Kidney epithelial cell (primary cell): ENCODE measurements around the gene POLQ. TPM values are rescaled to one million over a fixed set of nuclear protein-coding genes. Genes with fewer than 3 reads are reported as not detected.
"Not testable (repeated sequence)": the region's sequence is repeated elsewhere in the genome, so short reads cannot be mapped to it uniquely, and the experiment has no call there.

ENCODE experiments used
- DNase-seq: peaks from one replicate; pipeline ENCODE4 v3.0.0-alpha.2; 2010; ENCODE audit warnings: low read depth
- H3K27me3 ChIP-seq: 2 replicates; pipeline ENCODE4 v1.6.0; 2011; ENCODE audit warnings: low read length; ENCODE audit not compliant: control insufficient read depth, insufficient read depth
- H3K36me3 ChIP-seq: 2 replicates; pipeline ENCODE4 v1.5.1; 2011; ENCODE audit warnings: low read length; ENCODE audit not compliant: control insufficient read depth, insufficient read depth
- H3K4me3 ChIP-seq: 2 replicates; pipeline ENCODE4 v1.5.1; 2011; ENCODE audit warnings: low read depth, mild to moderate bottlenecking, control low read depth, low read length
- total RNA-seq: library from RNA; depleted of rRNA; stranded (reverse); fragments of >200 nt; gene quantifications from 2 replicates; pipeline ENCODE4 v1.2.3, GENCODE V29; 2015
- TF ChIP-seq, protein P1 (sequence below): IDR thresholded peaks from 2 replicates; pipeline ENCODE4 v1.5.1; 2011; ENCODE audit warnings: mild to moderate bottlenecking, moderate library complexity, low read length, control low read depth, inconsistent platforms; ENCODE audit not compliant: insufficient read depth, poor library complexity, severe bottlenecking

Gene POLQ
- total RNA-seq, 1 donor from 2014 or later, result 2.0 TPM

GRCh38 chr3:121463745-121464144 lies 82.0 kb downstream of the POLQ start:
- Histone ChIP-seq H3K36me3 (no peaks in the 10 kb centered on the region), H3K4me3 (no peak overlapping the region), H3K27me3 (no peaks in the 10 kb centered on the region)
- TF ChIP-seq, protein P1, sequence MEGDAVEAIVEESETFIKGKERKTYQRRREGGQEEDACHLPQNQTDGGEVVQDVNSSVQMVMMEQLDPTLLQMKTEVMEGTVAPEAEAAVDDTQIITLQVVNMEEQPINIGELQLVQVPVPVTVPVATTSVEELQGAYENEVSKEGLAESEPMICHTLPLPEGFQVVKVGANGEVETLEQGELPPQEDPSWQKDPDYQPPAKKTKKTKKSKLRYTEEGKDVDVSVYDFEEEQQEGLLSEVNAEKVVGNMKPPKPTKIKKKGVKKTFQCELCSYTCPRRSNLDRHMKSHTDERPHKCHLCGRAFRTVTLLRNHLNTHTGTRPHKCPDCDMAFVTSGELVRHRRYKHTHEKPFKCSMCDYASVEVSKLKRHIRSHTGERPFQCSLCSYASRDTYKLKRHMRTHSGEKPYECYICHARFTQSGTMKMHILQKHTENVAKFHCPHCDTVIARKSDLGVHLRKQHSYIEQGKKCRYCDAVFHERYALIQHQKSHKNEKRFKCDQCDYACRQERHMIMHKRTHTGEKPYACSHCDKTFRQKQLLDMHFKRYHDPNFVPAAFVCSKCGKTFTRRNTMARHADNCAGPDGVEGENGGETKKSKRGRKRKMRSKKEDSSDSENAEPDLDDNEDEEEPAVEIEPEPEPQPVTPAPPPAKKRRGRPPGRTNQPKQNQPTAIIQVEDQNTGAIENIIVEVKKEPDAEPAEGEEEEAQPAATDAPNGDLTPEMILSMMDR, result no peak
- DNase-seq, result no peak

DNA sequence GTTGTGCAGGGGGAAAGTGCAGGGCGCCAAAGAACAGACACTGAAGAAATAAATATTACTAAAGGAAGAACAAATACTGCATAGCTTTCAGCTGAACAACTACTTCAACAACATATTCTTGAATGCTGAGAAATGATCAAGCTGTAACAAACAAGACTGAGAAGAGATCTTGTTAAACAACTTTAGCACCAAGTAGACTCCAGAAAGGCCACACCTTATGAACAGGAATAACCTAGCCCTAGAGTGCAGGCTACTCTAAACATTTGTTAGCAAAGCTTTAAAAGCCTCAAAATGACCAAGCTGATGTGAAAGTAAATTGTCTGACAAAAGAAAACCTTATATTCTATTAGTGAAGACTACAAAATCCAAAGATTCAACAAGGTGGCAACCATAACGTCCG lies 83.2 kb downstream of the POLQ start:
- Histone ChIP-seq H3K4me3 (no peak overlapping the region), H3K27me3 (no peaks in the 10 kb centered on the region), H3K36me3 (no peaks in the 10 kb centered on the region)
- TF ChIP-seq, protein P1, result no peak
- DNase-seq, result no peak

GRCh38 chr3:121451752-121452151 lies 94.0 kb downstream of the POLQ start:
- not testable (repeated sequence) for DNase-seq, H3K27me3 ChIP-seq, H3K36me3 ChIP-seq, H3K4me3 ChIP-seq

- no peak for DNase-seq
- TF ChIP-seq, protein P1, result no peak
- H3K36me3 ChIP-seq, result no peaks in the 10 kb centered on the region
- H3K4me3 ChIP-seq, result no peak overlapping the region
- no peaks in the 10 kb centered on the region for H3K27me3 ChIP-seq
Measured at GRCh38 chr3:121443456-121443855, 102.3 kb downstream of the POLQ start.

- H3K27me3 ChIP-seq, result no peaks in the 10 kb centered on the region
- no peaks in the 10 kb centered on the region for H3K36me3 ChIP-seq
- DNase-seq, result peak; percentile 5
- H3K4me3 ChIP-seq, result no peak overlapping the region
- TF ChIP-seq, protein P1, result no peak
Measured at GRCh38 chr3:121436641-121437040, 109.1 kb downstream of the POLQ start.

- no peak for DNase-seq
- no peaks in the 10 kb centered on the region for H3K27me3 ChIP-seq
- TF ChIP-seq, protein P1, result no peak
- H3K36me3 ChIP-seq, result no peaks in the 10 kb centered on the region
- no peak overlapping the region for H3K4me3 ChIP-seq
Measured at GRCh38 chr3:121436074-121436473, 109.7 kb downstream of the POLQ start.
